ENCODE results near the gene ZNF440.

ZNF440 gene

DNA sequence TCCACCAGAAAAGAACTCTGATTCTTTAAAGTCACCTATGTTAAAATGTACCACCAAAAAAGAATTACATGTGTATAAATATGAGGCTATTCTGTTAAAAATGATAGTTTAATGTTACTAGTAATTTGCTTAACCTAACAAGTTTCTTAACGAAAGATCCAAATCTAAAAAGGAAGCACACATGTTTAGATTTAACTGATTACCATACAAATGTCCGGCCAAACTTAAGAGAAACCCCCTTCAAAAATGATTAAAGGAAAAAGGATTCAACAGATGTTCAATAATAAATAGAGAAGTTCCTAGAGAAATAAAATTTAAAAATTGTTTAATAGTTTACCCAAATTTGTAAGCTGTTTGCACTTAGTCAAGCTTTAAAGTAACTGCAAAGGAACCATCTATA, 68.5 kb downstream of the ZNF440 start:
- DNase-seq, result no peak
